Esophagus mucosa (tissue), 1 donor: ENCODE results near the gene GCNT2. TPM values are rescaled to one million over a fixed set of nuclear protein-coding genes. Genes with fewer than 3 reads are reported as not detected.
"Not testable (repeated sequence)": the region's sequence is repeated elsewhere in the genome, so short reads cannot be mapped to it uniquely, and the experiment has no call there.

Experiments
- ATAC-seq: fragments of 200-7000 bp; cut with Tn5 transposase; one replicate; pipeline ENCODE4 v1.9.1; 2020
- total RNA-seq: library from RNA; stranded (reverse); gene quantifications from one replicate; pipeline ENCODE4 v1.2.4, GENCODE V29; 2023
- donor health status: DM: yes; HTN: yes; CAD: no.

The GCNT2 gene
- total RNA-seq, 1 donor from 2014 or later: 8.1 TPM

DNA sequence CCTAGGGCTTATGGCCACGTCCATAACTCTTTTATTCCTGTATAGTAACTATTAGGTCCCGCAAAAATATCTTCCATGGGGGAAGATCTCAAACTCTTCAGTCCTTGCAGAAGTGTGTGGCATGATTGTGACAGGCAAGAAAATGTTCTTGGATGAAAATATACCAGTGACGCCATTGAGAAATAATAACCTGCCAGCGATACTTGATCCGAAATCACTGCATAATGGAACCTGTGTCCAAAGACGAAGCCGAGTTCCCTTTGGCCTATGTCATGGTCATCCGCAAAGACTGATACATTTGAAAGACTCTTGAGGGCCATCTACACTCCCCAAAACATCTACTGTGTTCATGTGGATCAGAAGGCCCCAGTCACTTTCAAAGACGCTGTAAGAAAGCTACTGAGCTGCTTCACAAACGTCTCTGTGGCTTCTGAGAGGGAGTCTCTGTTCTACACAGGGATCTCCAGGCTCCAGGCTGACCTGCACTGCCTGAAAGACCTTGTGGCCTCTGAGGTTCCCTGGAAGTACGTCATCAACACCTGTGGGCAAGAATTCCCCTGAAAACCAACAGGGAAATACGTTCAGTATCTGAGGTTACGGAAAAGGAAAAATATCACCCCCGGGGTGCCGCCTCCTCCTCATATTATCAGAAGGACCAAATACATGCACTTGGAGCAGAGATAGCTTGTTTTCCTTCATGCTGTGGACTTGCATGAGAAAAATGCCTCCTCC lies 6.9 kb upstream of the GCNT2 start:
- no peak for ATAC-seq

DNA sequence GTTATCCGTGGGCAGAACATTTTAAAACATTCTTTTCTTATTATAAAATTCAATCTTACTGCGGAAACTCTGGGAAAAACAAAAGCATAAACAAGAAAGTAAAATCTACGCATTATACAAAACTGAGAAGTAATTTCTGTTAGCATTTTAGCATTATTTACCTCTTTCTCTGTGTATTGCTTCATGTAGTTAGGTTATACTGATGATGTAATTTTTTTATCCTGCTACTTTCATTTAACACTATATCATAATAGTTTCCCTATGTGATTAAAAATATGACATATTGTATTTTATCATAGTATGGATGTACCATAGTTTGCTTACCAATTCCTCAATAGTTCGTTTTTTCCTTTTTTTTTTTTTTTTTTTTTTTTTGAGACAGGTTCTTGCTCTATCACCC lies 4.2 kb upstream of the GCNT2 start:
- no peak for ATAC-seq

DNA sequence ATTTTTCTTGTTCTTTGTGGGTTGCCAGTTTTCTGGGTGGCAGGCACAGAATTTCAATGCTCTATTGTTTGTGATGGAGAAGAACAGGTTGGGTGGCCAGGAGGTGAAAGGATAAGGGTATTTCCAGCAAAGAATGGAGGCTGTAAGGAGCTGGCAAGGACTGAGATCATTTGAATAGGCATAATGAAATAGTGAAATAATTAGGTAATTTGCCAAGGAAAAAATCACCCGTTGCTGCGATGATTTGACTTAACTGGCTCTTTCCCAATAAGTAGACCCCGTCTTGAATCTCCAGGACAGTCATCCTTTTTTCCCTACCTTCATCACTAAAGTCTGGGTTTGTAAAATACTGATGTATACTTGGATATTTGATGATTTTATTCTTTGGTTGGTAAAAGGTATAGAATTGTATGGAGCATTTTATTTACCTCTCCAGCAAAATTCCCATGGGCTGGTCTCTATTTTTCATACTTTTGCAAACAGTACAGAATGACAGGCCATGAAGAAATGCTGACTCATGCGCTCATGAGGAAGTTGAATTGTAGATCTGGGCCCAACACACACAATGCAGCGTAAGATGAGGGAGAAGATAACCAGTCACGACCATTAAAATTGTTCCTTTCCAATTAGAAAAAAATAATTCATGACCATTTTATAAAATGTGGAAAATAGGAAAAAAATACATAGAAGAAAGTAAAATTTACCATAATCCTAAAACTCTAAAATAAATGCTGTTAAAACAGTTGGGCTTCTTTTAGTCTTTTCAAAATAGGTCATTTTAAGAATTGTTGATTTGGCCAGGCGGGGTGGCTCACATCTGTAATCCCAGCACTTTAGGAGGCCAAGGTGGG lies 2.4 kb upstream of the GCNT2 start:
- peak; percentile 75 for ATAC-seq

DNA sequence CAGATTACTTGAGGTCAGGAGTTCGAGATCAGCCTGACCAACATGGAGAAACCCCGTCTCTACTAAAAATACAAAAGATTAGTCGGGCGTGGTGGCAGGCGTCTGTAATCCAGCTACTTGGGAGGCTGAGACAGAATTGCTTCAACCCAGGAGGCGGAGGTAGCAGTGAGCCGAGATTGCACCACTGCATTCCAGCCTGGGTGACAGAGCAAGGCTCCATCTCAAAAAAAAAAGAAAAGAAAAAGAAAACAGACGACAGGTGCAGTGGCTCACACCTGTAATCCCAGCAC lies 1.8 kb upstream of the GCNT2 start:
- peak; percentile 39 for ATAC-seq

DNA sequence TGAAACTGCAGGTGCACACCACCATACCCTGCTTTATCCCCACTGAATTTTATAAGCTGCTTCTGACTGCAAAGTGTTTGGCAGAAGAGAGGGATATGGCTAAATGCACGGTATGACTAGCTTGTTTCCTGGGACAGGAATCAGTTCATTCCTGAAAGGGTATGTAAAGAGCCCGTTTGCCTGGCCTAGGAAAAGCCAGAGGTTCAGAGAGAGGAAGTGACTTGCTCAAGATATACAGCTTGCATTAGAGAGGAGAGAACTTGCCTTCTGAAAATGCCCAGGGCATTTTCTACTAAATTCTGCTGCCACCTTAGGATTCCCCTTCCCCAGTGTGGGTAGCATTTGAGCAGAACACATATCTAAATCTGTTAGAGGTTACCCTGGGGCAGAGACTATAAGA lies 683 bp upstream of the GCNT2 start:
- ATAC-seq: peak; percentile 25

DNA sequence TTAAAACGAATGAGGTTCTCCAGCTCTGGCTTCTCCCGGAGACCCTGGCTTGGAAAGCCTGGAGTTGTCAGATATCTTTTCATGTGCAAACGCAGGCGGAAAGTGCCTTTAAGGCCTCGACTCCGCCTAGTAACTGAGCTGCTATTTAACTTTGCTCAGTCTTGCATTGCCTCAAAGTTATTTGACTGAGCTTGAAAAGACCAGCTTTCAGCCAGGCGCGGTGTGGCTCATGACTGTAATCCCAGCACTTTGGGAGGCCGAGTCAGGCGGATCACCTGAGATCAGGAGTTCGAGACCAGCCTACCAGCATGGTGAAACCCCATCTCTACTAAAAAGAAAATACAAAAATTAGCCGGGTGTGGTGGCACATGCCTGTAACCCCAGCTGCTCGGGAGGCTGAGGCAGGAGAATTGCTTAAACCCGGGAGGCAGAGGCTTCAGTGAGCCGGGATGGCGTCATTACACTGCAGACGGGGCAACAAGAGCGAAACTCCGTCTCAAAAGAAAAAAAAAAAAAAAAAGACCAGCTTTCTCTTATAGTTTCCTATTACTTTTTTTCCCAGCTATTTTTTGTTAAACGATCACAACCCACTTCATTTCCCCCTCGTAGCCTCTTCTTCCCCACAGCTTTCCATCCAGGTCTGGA lies 1.9 kb downstream of the GCNT2 start:
- ATAC-seq: peak; percentile 48

DNA sequence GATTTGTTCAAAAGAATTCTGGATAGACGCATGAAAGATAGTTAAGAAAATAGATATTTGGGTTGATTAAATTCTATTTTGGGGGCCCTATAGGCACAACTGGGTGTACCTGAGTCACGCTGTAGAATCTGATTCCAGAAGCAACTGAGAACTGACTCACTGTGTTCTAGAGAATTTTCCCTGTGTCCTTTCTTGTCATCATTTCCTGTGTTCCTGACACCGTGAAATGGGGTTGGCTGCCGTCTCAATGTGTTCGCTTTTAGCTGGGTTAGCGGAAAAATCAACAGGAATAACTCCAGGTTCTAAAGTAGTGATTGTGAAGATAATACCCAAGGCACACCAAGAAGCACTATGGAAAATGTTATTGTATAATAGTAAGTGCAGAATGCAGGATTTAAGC lies 5.0 kb downstream of the GCNT2 start:
- no peak for ATAC-seq

DNA sequence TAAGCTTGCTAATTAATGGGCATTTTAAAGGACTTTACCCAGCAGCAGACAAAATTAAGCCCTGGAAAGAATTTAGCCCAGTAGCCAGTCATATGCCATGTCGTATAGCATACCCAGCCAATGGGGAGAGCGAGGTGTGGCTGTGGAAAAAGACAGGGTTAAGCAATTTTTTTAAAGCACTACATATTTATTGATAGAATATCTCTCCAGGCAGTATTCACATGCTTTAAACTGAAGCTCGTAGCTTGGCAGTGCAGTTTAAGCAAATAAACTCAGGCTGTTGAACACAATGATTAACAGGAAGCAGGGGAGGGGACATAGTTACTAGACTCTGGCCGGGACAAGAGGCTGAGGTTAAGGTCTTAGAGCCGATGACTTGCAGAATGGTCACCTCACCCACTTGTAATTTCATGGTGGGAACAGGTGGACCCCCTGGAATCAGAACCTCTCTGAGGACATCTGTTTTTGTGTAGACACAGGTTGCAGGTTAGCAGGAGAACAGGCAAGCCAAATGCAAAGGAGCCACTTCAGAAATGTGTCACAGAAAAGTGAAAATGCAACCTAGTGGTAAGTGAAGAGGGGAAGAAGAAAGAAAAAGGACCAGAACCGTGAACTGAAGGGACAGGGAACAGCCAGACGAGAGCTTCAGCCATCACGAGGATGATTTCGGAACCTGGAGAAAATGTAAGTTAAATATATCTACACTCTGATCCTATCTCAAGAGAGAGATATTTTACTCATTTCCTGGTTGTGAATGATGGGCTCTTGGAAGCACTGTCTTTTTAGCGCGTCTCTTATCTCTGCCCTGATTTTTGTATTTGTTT lies 7.2 kb downstream of the GCNT2 start:
- ATAC-seq: peak; percentile 22

DNA sequence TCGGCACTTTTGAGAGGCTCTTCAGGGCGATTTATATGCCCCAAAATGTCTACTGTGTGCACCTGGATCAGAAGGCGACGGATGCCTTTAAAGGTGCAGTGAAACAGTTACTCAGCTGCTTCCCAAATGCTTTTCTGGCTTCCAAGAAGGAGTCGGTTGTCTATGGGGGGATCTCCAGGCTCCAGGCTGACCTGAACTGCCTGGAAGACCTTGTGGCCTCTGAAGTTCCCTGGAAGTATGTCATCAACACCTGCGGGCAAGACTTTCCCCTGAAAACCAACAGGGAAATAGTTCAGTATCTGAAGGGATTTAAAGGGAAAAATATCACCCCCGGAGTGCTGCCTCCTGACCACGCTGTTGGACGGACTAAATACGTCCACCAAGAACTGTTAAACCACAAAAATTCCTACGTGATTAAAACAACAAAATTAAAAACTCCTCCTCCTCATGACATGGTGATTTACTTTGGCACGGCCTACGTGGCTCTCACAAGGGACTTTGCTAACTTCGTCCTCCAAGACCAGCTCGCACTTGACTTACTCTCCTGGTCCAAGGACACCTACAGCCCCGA lies 8.2 kb downstream of the GCNT2 start:
- ATAC-seq: no peak

DNA sequence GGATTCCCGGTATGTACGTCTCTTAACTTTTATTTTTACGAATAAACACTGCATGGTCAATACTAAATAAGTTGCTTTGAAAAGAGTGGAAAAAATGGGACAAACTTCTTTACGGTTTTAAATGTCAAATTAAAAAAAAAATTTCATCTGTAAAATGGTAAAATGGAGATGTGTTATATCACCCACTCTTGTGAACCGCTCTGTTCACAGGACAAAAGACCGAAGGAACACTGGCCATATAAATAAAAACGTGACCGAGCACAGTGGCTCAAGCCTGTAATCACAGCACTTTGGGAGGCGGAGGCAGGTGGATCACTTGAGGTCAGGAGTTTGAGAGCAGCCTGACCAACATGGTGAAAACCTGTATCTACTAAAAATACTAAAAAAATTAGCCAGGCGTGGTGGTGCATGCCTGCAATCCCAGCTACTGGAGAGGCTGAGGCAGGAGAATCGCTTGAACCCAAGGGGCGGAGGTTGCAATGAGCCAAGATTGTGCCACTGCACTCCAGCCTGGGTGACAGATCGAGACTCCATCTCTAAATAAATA lies 8.8 kb downstream of the GCNT2 start:
- ATAC-seq: not testable (repeated sequence)

DNA sequence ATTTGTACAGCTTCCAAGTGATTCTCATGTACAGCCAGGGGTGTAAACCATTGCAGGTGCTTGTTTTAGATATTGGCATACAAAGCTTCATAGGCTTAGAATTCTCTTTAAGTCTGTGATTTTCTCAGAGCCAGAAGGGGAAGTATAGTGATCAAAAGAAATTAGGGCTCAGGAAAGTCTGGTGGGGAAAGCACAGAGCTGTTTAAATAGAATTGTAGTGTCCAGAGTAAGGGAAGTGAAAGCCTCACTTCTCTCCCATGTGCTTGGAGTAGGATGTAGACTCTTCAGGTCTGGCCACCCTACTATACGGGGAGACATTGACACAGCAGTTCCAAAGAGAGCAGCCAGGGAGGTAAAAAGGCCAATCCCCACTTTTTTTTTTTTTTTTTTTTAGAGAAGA lies 10.4 kb downstream of the GCNT2 start:
- no peak for ATAC-seq

DNA sequence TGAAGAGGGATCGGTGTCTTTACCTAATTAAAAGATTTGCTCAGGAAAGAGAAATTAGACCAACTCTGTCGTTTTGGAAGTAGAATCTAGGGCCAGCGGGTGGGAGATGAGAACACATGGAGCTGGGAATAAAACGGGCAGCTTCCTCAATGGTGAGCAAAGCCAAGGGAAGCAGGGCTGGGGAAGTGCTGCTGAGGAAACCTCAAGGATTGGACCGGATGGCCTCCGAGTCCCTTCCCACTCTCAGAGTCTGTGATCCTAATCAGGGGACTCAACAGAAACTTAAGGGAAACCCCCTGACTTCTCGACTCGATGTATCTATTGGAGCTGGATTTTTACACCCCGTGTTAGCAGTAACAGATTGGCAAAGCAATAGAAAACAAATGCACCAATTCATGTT lies 10.8 kb downstream of the GCNT2 start:
- ATAC-seq: no peak

DNA sequence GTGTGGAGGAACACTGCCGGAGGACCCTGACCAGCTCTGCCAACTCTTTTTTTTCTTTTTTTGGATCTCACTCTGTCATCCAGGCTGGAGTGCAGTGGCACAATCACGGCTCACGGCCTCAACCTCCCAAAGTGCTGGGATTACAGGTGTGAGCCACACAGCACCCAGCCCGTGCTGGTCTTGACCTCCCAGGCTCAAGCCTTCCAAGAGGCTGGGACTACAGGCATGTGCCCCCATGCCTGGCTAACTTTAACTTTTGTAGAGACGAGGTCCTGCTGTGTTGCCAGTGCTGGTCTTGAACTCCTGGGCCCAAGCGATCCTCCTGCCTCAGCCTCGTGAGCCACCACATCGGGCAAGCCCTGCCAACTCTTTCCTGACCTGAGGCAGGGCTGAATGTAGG lies 11.2 kb downstream of the GCNT2 start:
- no peak for ATAC-seq

DNA sequence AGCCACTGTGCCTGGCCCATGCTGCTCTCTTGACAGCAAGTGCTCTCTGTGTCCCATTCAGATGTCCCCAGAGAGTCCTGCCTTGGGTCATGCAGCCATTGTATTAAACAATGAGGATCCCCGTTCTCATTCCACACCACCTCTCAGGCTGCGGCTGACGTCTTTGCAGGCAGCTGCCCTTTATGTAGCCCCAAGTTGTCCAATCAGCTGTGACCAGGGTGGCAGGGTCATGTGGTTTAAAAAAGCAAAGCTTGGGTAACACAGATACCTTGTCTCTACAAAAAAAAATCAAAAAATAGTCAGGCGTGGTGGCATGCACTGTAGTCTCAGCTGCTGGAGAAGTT lies 13.2 kb downstream of the GCNT2 start:
- no peak for ATAC-seq

DNA sequence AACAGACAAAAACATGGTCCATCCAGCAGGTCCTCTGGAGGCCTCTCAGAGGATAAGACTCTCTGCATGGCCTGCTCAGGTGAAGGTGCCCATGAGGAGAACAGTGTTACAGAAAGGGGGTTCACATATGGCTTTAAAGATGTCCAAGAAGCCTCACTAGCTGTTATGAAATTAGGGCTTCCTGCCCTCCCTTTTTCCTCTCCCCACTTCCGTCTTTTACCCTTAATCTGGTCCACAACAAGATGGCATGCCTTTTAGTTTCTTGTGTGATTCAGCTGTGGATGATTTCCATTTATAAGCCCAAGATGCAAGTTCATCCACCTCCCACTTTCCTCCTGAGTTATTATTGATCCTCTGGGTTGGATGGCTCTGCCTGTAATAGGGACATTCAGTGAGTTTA lies 14.0 kb downstream of the GCNT2 start:
- ATAC-seq: no peak

DNA sequence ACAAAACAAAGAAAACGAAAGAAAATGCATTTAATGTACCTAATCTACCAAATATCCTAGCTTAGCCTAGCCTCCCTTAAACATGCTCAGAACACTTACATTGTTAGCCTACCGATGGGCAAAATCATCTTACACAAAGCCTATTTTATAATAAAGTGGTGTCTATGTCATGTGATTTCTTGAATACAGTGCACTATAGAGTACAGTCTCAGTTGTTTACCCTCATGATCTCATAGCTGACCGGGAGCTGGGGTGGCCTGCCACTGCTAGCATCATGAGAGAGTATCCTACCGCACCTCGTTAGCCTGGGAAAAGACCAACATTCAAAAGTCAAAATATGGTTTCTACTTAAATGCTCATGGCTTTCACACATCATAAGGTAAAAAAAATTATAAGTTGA lies 16.6 kb downstream of the GCNT2 start:
- ATAC-seq: no peak

DNA sequence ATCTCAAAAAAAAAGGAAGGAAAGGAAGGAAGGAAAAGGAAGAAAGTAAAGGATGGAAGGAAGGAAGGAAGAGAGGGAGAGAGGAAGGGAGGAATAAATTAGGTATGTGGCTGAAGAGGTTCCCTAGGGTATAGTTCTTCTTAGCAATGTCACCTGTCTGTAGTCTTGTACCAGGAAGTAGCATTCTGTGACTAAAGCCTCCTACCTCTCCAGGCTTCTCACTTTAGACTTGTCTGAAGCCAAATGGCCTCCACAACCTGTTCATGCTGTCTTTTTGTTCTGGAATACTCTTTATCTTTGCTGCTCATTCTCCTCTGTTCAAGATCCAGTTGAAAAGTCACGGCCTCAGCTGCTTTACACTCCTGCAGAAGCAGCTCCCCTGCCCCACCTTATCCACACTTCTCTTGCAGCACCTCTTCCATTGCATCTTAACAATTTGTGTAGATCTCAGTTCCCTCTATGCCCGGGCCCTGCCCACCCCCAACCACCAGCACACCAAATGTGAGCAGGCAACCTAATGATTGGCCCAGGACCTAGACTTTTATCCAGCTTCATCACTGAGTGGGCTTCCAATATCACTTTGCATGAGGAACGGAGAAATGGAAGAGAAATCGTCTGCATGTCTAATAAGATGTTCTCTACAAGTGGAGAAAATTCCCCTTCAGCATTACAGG lies 19.1 kb downstream of the GCNT2 start:
- ATAC-seq: no peak

DNA sequence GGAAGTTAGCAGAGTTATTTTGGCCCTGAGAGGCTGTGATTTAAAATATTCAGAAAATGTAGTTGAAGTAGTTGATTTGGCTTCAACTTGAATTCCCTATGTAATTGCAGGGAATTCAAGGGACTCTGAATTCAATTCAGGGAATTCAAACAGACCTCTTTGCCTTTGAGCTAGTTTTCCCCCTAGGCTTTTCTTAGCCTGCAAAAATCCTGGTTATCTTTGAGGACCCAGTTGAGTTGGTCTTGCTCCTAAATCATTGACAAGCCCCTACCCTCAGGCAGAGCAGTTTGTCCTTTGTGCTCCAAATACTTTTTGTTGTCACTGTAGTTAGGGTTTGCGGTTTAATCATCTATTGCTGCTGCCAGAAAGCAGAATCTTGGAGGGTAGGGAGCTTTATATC lies 20.4 kb downstream of the GCNT2 start:
- ATAC-seq: no peak

DNA sequence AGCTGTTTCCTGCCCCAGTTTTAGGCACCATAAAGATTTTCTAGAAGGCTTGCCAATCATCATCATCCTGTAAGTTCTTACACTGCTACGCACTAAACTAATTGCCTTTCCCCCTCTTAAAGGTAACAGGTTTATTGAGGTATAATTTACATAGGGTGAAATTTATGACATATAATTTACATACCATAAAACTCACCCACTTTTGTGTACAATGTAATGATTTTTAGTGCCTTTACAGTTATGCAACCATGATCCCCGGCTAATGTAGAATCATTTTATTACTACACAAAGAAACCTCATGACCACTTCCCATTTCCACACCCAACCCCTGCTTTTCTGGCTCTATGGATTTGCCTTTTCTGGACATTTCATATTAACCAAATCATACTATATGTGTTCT lies 21.1 kb downstream of the GCNT2 start:
- ATAC-seq: no peak

DNA sequence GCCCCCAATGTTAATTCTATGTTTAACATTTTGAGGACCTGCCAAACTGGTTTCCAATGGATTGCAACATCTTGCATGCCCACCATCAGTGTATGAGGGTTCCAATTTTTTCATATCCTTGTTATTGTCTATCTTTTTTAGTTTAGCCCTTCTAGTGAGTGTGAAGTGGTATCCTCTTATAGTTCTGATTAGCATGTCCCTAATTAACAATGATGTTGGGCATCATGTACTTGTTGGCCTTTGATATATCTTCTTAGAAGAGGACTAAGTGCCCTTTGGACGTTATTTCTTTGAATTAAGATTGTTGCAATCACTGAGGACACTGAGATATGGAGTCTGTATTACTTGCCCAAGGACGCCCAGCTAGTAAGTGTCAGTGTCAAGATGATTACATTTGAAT lies 22.3 kb downstream of the GCNT2 start:
- no peak for ATAC-seq

DNA sequence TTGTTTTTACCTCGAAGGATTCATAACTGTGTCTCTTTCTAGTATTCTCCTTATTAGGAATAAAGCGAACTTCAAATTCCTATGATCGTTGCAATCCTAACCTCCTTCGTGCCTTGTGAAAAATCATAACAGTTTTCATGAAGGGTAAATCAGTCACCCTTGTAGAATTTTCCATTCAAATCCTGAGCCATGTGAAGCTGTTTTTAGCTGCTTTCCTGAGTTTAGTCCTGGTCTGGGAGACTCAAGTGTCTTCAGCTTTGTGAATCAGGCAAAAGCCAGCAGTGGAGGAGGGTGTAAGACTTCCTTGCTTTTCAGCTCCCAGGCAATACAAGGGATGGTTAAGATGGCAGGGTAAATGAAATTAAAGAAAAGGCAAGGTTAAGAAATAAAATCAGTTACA lies 24.3 kb downstream of the GCNT2 start:
- no peak for ATAC-seq

DNA sequence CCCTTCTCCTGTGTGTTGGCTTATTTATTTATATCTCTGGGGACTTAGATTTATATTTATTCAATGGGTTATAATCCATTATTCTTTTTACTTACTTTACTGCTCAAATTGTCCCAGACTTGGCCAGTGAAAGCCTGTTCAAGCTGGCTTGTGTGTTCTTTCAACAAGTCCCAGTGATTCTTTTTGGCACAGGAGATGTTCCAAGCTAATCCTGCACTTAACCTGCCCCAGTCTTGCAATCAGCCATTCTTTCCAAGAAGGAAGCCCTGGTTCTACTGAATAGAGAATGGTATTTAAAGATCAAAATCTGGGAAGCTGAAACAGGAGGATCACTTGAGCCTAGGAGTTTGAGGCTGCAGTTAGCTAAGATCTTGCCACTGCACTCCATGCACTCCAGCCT lies 26.7 kb downstream of the GCNT2 start:
- ATAC-seq: no peak
